HL-60 (cell line): ENCODE results near the gene IRF8.

Experiments
- DNase-seq, 2 experiments: peaks; one replicate each; pipeline ENCODE4 v3.0.0-alpha.2; 2010 to 2020; ENCODE audit warnings: low read depth in 1 of 2, low spot score in 1 of 2
- H3K27ac ChIP-seq: fragments of 250-450 bp; sonication (Bioruptor Pico); replicated peaks from 2 replicates; pipeline ENCODE4 v1.5.1; 2020; ENCODE audit warnings: mild to moderate bottlenecking, moderate library complexity
- H3K27me3 ChIP-seq: fragments of 250-450 bp; sonication (Bioruptor Pico); 2 replicates; pipeline ENCODE4 v1.5.1; 2021; ENCODE audit warnings: mild to moderate bottlenecking, moderate library complexity; ENCODE audit not compliant: insufficient read depth, poor library complexity, severe bottlenecking
- H3K4me3 ChIP-seq: replicated peaks from 2 replicates; pipeline ENCODE4 v1.5.1; 2011; ENCODE audit warnings: mild to moderate bottlenecking, control low read depth, low read length; ENCODE audit not compliant: insufficient read depth
- GABPA ChIP-seq: IDR thresholded peaks from 2 replicates; pipeline ENCODE4 v1.6.1; 2012; ENCODE audit warnings: low read depth
- POLR2AphosphoS5 ChIP-seq: IDR thresholded peaks from 2 replicates; pipeline ENCODE4 v1.6.1; 2012; ENCODE audit warnings: low read depth
- SPI1 ChIP-seq: IDR thresholded peaks from 2 replicates; pipeline ENCODE4 v1.6.1; 2012; ENCODE audit warnings: low read depth, mild to moderate bottlenecking, borderline replicate concordance
- TF ChIP-seq, protein P1 (sequence below): IDR thresholded peaks from 2 replicates; pipeline ENCODE4 v1.6.1; 2012; ENCODE audit warnings: low read depth; ENCODE audit not compliant: insufficient replicate concordance
- TF ChIP-seq, protein P2 (sequence below): IDR thresholded peaks from one replicate; pipeline ENCODE4 v1.5.1; 2011; ENCODE audit warnings: low read length, control low read depth, inconsistent platforms; ENCODE audit not compliant: insufficient read depth

Gene IRF8

DNA sequence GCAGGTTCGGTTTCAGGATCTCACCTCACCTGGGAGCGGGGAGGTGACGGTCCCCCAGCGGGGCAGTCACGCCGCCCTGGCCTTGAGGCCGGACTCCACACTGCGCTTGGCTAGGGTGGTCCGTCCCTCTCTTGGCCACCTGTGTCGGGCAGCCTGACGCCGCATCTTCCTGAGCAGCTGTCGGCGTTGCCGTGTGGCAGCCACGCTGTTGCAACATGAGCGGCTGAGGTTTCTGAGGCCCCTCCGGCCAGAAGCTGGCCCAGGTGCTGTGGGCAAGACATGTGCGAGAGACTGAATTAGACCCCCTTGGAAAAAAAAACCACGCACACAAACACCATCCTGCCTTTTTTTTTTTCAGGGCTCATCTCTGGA is 49.2 kb downstream of the IRF8 start:
- H3K27me3 ChIP-seq = no peaks in the 10 kb centered on the region
- TF ChIP-seq SPI1 = no peak
- TF ChIP-seq POLR2AphosphoS5 = peak; percentile 77
- DNase-seq = no peak
- H3K4me3 ChIP-seq = peak overlapping the region; percentile 20
- H3K27ac ChIP-seq = no peak overlapping the region

DNA sequence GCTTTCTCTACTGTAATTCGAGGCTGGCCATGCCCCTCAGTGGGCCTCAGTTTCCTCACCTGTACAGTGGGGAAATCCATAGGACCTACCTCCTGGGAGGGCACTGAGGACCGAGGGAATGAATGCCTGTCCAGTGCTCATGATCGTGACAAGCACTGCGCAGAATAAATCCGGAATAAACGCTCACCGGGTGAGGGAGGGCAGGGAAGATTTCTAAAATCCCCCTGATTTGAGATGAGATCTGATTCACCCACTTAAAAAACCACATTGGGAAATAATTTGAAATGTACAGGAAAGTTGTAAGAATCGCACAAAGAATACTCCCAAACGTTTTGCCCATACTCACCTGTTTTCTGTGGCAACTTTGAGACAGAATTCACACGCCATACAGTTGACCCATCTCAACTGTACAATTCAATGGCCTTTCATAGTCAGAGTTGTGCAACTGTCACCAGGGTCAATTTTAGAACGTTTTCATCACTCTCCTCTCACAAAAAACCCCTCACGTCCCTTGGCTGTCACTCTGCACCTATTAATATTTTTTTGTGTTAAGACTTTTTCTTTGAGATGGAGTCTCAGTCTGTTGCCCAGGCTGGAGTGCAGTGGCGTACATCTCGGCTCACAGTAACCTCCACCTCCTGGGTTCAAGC is 49.8 kb downstream of the IRF8 start:
- Histone ChIP-seq H3K27me3 (no peaks in the 10 kb centered on the region), H3K4me3 (no peak overlapping the region), H3K27ac (no peak overlapping the region)
- TF ChIP-seq, protein P1, sequence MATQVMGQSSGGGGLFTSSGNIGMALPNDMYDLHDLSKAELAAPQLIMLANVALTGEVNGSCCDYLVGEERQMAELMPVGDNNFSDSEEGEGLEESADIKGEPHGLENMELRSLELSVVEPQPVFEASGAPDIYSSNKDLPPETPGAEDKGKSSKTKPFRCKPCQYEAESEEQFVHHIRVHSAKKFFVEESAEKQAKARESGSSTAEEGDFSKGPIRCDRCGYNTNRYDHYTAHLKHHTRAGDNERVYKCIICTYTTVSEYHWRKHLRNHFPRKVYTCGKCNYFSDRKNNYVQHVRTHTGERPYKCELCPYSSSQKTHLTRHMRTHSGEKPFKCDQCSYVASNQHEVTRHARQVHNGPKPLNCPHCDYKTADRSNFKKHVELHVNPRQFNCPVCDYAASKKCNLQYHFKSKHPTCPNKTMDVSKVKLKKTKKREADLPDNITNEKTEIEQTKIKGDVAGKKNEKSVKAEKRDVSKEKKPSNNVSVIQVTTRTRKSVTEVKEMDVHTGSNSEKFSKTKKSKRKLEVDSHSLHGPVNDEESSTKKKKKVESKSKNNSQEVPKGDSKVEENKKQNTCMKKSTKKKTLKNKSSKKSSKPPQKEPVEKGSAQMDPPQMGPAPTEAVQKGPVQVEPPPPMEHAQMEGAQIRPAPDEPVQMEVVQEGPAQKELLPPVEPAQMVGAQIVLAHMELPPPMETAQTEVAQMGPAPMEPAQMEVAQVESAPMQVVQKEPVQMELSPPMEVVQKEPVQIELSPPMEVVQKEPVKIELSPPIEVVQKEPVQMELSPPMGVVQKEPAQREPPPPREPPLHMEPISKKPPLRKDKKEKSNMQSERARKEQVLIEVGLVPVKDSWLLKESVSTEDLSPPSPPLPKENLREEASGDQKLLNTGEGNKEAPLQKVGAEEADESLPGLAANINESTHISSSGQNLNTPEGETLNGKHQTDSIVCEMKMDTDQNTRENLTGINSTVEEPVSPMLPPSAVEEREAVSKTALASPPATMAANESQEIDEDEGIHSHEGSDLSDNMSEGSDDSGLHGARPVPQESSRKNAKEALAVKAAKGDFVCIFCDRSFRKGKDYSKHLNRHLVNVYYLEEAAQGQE = no peak
- TF ChIP-seq, protein P2, sequence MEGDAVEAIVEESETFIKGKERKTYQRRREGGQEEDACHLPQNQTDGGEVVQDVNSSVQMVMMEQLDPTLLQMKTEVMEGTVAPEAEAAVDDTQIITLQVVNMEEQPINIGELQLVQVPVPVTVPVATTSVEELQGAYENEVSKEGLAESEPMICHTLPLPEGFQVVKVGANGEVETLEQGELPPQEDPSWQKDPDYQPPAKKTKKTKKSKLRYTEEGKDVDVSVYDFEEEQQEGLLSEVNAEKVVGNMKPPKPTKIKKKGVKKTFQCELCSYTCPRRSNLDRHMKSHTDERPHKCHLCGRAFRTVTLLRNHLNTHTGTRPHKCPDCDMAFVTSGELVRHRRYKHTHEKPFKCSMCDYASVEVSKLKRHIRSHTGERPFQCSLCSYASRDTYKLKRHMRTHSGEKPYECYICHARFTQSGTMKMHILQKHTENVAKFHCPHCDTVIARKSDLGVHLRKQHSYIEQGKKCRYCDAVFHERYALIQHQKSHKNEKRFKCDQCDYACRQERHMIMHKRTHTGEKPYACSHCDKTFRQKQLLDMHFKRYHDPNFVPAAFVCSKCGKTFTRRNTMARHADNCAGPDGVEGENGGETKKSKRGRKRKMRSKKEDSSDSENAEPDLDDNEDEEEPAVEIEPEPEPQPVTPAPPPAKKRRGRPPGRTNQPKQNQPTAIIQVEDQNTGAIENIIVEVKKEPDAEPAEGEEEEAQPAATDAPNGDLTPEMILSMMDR = no peak
- TF ChIP-seq GABPA (no peak), POLR2AphosphoS5 (no peak), SPI1 (no peak)
- no peak for DNase-seq

DNA sequence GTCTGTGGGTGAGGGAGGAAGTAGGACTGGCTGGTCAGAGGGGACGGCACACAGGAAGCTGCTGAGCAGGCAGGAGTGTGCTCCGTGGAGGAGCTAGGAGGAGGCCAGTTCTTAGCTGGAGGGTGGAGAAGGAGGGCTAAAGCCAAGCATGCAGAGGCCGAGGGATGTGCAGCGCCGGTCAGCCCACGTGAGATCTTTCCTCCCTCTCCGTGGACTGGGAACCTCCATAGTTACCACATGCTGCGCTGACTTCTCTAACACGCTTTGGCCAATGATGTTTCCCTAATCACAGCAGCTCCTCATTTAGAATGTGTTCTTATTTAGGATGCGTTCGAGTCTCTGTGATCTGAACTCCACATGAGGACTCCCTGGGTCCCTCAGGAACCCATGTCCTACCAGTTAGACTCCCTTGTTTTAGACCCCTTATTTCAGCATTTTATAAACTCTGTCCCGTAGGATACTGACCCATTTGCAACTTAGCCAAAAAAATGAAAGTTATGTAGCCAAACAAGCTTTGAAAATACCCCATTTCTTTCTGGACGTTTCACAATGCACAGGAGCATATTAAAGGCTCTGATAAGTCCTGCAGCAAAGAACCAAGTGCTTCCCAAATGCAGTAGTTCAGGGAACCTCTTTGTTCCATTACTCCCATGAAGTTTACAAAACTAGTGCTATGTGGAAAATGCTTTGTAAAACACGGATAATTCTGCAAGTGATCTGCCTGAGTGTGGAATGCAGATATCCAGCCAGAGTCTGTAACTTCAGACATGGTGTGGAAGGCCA is 51.4 kb downstream of the IRF8 start:
- Histone ChIP-seq H3K4me3 (no peak overlapping the region), H3K27ac (no peak overlapping the region), H3K27me3 (no peaks in the 10 kb centered on the region)
- DNase-seq = no peak
- TF ChIP-seq, protein P1 = no peak
- TF ChIP-seq POLR2AphosphoS5 = no peak
- TF ChIP-seq, protein P2 = no peak
- no peak for TF ChIP-seq SPI1
- no peak for TF ChIP-seq GABPA

DNA sequence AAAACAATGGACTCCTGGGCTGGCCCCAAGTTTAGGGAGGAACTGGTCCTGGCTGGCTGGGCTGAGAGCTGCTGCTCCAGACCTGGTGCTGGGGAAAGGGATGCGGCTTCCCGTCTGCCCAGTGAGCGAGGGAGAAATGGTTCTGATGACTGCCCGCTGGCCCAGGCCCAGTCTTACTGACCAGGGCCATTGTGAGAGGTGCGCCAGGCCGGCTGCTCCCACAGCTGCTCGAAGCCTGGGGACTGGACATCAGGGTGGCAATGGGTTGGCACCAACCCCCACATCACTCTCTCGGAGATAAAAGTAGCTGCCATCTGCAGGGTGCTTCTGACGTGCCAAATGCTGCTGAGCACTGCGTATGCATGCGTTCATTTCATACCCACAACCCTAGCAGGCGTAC is 53.2 kb downstream of the IRF8 start:
- H3K27me3 ChIP-seq = no peaks in the 10 kb centered on the region
- H3K27ac ChIP-seq = no peak overlapping the region
- H3K4me3 ChIP-seq = no peak overlapping the region
- TF ChIP-seq GABPA (no peak), SPI1 (no peak), POLR2AphosphoS5 (no peak)
- TF ChIP-seq, protein P2 = no peak
- TF ChIP-seq, protein P1 = no peak
- no peak for DNase-seq
